IPS DF 4.7 (cell line): Measurements from ENCODE around the gene PLAU.
"Not testable (repeated sequence)": the region's sequence is repeated elsewhere in the genome, so short reads cannot be mapped to it uniquely, and the experiment has no call there.

Source experiments
- DNase-seq: peaks from one replicate; pipeline ENCODE4 v3.0.0-alpha.2; 2013; ENCODE audit warnings: low spot score; ENCODE audit errors: extremely low read depth

Gene PLAU

DNA sequence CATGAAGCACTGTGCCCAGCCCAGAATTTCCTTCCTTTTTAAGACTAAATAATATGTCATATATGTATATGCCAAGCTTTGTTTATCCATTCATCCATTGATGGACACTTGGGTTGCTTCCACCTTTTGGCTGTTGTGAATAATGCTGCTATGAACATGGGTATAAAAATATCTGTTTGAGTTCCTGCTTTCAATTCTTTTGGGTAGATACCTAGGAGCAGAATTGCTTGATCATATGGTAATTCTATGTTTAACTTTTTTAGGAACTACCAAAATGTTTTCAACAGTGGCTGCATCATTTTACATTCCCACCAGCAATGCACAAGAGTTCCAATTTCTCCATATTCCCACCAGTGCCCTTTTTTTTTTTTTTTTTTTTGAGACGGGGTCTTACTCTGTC, 13.2 kb upstream of the PLAU start:
- DNase-seq: no peak

DNA sequence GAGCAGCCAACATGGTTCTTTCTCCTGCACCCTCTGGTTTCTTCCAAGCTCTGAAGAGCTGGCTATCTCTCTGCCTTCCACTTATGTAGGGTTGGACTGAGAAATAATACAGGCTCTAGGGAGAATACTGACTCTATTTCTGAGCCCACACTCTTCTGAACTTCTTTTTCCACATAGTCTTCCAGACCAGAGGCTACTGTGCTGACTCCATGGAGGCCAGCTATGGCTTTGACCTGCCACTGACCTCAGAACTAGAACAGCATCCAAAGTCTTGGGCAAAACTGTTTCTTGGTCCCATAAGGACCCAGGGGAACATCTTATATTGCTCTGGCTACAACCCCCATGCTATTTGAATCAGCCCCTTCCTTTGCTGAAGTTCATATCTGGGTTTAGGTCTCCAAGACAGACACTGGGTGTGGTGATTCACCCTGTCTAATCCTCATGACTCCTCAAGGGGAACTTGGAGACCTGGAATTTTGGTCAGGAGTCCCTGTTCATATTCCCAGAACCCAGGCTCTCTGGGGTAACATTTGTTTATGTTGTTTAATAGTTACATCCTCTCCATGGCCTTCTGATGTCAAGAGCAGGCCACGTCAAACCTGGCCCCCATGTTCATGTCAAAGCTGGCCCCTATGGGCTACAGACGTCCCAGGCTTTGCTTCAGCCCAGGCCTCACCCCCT, 12.1 kb upstream of the PLAU start:
- no peak for DNase-seq

DNA sequence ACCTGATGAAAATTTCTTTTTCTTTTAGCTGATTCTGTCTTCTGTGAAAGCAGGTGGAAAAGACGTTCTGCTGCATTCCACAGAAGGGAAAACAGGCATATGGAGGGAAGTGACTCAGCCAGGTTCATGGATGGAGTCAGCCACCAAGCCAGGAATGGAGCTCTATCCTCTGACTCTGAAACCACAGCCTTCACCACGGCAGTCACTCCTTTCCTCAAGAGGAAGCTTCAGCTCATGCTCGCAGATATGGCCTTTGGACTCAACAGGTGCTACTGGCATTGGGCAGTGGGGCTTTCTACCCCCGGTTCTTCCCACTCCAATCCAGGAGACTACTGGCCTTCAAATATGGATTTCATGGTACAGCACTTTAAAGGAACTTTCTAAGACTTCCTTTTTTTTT, 11.5 kb upstream of the PLAU start:
- no peak for DNase-seq

DNA sequence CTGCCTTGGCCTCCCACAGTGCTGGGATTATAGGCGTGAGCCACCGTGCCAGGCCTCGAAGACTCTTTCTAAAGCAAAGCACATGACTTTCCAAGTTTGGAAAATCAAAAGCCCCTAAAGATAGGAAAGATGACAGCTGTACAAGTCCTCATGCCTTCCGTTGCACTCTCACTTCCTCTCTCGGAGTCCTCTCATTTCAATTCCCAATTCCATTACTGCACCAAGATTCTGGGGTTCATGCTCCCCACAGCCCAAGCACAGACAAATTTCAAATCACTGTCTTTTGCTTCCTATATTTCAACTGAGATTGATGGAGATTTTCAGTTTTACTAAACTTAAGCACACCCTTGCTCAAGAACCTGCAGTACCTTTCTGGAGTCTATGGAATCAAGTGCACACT, 10.9 kb upstream of the PLAU start:
- DNase-seq: no peak

DNA sequence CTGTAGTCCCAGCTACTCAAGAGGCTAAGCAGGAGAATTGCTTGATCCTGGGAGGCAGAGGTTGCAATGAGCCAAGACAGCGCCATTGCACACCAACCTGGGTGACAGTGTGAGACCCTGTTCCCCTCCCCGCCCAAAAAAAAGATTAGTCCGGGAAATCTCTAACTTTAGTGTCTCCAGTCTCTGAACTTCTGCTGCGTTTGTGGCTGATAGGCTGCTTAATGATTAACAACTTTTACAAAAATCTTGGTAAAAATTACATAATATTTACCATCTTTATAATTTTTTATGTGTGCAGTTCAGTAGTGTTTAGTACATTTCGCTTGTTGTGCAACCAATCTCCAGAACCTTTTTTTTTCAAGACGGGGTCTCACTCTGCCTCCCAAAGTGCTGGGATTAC, 9.7 kb upstream of the PLAU start:
- no peak for DNase-seq

DNA sequence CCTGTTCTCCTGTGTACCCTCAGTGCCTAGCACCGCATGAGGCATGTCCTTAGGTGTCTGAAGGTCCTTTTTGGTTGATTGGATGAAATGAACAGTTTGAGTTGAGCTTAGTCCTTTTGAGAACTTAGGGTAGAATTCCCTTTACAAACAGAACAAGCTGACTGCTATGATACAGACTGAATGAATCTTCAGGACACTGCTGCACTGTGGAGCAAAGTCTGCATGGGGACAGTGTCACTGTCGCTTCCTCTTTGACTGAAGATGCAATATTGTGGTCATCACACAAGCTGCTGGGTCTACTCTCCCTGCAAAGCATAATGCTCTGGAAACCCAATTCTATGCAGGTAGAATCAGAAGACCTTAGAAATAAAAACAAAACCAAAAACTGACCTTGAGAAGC, 8.6 kb upstream of the PLAU start:
- no peak for DNase-seq

DNA sequence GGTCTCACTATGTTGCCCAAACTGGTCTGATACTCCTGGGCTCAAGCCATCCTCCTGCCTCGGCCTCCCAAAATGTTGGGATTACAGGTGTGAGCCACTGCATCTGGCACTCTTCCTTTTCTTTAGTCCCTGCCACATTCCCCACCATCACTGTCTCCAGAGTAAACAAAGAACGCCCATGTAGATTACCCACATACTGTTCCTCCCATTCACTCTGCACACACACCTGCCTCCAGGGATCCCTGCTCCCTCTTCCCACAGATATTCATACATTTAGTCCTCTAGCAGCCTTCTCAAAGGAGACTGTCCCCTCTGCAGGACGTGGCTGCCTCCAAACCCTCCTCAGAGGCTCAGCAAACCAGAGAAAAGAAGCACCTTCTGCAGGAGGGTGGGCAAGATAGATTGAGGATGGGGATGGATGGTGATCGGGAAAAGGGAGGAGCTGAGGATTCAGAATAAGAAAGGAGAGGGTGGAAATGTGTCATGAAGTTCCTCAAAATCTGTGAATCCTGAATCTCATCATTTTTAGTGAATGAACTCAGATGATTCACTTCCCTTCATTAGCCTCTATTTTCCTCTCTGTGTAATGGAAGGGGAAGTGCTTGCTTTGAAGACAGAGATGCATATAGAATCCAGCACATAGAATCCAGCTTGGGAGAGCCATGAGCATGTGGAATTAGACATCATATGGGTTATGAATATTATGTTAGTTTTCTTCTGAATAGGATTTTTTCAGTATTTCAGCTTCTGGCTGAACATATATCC, 5.5 kb upstream of the PLAU start:
- DNase-seq: no peak

DNA sequence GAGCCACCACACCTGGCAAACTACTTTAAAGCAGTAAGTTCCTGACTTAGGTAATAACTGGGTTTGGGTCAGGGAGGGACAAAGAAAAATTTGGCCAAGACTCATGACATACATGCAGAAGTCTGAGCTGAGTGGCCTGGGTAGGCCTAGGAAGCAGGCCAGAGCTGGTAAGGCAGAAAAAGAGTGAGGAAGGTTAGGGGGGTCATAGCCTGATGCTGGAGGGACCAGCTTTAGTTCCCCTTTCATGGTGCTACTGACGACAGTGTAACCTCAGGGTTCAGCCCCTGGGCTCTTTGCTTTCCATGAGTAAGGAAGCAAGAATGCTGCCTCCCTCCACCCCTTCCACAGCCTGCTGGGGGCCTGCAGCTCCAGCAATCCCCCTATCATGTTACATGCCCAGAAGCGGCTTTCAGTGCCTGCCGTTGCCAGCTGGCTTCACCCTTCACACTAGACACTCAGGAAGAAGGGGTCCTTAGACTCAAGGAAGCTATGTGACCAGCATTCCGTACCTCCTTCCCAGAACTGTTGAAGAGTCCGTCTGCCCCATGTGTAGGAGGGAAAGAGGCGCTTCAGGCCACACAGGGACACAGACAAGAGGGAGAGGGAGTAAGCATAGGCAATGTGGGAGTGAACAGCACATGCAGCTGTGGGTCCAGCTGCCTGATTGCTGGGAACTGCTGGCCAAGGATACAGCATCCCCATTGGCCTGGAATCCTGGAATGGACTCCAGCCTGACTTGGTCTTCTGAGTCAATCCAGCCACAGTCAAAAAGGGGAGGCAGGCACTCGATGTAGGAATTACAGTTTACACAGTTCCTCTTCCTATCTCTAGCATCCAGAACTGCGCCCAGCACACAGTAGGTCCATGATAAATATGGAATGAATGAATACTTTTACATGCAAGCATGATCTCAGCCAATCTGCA, 4.1 kb upstream of the PLAU start:
- DNase-seq: no peak

DNA sequence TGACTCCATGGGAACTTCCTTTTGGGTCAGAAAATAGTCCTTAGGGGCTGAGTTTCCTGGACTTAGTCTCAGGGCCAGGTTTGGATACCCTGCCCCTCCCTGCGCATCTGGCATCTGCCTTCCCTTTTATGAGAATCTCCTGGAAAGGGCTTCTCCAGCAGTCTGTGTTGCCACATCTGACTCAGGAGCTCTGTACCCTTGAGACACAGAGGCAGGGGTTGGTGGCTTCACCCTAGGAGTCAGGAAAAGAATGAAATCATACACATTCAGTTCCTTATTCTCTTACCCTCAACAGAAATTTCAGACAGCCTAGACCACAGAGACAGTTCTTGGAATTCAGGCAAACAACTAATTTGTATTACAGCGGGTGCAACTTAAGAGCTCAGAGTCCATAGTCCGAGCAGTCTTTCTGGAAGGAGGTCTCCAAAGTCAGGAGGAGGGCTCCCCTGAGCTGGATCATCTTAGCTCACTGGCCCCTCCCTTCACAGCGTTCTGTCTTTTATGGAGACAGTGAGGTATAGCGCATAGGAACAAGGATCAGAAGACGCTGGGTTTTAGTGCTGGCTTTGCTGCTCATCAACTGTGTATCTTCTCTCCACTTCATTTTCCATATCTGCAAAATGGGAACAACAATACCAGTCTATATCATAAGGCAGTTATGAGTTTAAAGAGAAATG, 3.0 kb upstream of the PLAU start:
- DNase-seq: no peak

DNA sequence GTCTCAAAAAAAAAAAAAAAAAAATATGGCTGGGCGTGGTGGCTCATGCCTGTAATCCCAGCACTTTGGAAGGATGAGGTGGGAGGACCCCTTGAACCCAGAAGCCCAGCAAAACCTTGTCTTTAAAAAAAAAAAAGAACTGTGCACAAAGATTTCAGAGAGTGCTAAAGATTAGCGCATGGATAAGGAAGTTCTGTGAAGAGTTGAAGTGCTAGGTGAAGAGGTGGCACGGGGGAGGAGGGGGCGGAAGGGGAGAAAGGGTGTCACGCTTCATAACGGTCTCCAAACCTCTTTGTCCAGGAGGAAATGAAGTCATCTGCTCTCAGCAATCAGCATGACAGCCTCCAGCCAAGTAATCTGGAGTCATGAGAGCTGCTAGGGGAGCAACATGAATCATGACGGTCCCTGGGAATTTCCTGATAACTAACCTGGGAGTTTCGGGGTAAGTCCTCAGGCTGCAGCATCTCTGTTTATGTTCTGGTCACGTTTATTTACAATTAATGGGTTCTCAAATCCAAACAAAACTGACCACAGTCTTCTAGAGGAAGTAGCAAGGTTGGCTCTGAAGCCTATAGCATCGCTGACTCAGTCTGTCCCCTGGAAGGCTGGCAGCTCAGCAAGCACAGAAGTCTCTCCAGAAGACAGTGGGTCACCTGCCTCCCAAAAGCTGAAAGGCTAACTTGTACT, 1.9 kb upstream of the PLAU start:
- DNase-seq: no peak

DNA sequence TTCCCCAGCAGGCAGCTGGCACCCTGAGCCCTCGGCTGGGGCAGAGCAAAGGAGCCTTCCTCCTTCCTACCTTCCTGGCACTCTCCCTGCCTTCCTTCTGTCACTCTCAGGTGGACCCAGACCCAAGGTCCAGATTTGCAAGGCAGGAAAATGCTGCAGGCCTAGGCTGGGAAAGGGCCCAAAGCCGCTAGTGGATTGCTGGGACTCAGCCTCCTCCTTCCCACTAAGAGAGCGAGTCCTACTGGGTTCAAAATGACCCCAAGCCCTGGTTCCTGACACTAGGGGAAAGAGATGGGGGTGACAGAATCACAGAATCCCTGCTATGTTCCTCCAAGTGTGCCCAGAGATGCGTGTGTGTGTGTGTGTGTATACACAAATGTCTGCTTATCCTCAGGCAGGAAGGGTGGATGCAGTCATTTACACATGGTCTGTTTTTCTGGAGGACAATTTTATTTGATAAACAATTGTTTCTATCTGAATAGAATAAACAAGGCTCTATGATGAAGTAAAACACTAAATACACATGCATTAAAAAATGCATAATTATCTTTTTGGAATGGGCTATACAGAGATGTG, 1.3 kb upstream of the PLAU start:
- no peak for DNase-seq

DNA sequence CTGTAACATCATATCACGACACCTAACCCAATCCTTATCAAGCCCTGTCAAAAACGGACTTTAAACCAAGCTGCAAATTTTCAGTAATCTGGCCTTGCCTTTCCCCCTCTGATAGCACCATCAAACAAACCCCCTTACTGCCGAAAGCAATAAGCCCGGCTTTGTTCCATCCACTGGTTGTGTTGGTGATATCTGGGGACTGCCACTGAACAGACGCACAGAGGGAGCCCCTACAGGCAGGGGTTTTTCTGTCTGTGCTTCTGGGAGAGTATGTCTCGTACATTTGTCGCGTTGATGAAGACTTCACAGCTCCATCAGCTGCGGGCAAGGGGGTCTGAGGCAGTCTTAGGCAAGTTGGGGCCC, 550 bp upstream of the PLAU start:
- DNase-seq: no peak

DNA sequence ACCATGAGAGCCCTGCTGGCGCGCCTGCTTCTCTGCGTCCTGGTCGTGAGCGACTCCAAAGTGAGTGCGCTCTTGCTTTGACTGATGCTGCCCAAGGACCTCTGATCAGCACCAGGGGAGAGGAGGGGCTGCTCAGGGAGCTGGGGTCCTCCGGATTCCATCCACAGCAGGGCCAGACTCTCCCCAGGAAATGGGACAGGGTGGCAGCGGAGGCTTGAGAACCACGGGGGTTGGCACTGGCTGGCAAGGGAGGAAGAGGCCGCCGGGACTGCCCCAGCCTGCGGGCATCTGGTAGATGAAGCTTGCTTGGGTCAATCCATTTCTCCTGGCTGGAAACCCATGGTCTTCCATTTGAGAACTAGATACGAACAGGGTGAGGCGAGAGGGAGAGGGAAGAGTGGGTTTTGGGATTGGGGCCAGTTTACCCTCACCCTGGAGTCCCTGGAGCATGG, 647 bp downstream of the PLAU start:
- no peak for DNase-seq

DNA sequence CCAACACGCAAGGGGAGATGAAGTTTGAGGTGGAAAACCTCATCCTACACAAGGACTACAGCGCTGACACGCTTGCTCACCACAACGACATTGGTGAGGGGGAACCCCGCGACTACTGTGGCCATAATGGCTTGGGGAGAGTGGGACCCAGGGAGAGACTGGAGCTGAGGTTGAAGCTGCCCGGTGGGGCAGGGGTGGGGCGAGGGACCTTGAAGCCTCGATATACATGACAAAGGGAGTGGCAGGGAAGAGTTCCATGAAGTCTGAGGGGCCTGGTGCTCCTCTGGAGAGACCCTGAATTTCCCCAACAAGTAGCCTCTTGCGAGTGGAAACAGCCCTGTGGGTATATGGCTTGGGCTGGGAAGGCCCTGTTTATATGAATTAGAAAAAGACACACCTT, 3.1 kb downstream of the PLAU start:
- DNase-seq: no peak

DNA sequence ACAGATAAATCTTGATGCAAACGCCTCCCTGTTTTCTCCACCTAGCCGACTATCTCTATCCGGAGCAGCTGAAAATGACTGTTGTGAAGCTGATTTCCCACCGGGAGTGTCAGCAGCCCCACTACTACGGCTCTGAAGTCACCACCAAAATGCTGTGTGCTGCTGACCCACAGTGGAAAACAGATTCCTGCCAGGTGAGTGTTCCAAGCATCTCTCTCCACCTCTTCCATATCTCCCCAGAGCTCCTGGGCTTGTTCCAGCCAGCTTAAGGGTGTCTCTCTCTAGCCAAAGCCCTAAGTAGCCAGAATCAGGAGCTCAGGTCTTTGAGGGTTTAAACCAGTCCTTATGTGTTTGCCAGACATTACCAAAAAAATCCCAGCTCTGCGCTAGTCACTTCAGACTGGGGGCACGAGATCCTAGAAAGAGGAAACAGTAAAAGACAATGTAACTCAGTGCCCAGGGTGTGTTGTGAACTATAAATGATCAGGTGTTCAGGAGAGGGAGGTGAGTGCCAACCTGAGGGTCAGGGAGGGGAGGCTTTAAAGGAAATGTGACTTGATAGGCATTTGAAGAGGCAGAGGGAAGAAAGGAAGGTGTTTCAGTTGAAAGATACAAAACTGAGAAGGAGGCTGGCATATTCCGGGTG, 4.4 kb downstream of the PLAU start:
- no peak for DNase-seq

DNA sequence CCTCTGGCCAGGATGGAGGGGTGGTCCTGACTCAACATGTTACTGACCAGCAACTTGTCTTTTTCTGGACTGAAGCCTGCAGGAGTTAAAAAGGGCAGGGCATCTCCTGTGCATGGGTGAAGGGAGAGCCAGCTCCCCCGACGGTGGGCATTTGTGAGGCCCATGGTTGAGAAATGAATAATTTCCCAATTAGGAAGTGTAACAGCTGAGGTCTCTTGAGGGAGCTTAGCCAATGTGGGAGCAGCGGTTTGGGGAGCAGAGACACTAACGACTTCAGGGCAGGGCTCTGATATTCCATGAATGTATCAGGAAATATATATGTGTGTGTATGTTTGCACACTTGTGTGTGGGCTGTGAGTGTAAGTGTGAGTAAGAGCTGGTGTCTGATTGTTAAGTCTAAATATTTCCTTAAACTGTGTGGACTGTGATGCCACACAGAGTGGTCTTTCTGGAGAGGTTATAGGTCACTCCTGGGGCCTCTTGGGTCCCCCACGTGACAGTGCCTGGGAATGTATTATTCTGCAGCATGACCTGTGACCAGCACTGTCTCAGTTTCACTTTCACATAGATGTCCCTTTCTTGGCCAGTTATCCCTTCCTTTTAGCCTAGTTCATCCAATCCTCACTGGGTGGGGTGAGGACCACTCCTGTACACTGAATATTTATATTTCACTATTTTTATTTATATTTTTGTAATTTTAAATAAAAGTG, 6.0 kb downstream of the PLAU start:
- no peak for DNase-seq

DNA sequence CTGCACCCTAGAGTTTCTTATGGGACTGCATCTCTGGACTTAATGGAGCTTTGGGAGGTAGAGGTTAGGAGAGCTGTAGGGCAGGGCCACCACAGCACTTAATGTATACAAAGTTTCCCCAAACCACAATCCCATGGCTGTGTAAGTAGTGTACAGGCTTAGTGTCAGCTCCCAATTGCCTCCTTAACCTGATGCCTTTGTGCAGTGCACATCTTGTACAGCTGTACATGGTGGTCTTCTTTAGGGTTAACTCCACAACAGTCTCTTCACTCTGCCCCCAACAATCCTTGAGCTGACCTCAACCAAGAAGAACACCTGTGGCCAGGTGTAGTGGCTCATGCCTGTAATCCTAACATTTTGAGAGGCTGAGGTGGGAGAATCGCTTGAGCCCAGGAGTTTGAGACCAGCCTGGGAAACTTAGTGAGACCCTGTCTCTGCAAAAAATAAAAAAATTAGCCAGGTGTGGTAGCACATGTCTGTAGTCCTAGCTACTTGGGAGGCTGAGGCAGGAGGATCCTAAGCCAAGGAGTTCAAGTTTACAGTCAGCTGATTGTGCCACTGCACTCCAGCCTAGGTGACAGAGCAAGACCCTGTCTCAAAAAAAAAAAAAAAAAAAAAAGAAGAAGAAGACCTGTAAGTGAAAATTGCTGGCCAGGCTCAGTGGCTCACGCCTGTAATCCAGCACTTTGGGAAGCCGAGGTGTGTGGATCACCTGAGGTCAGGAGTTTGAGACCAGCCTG, 6.8 kb downstream of the PLAU start:
- DNase-seq: no peak

DNA sequence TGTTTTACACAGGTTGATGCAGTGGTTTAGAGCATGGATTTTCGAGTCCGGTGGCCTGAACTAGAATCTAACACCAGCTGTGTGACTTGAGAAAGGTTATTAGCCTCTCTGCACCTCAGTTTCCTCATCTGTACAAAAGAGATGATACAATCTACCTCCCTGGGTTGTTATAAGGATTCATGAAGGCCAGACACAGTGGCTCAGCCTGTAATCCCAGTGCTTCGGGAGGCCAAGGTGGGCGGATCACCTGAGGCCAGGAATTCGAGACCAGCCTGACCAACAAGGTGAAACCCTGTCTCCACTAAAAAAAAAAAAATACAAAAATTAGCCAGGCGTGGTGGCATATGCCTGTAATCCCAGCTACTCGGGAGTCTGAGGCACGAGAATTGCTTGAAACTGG, 8.5 kb downstream of the PLAU start:
- not testable (repeated sequence) for DNase-seq

DNA sequence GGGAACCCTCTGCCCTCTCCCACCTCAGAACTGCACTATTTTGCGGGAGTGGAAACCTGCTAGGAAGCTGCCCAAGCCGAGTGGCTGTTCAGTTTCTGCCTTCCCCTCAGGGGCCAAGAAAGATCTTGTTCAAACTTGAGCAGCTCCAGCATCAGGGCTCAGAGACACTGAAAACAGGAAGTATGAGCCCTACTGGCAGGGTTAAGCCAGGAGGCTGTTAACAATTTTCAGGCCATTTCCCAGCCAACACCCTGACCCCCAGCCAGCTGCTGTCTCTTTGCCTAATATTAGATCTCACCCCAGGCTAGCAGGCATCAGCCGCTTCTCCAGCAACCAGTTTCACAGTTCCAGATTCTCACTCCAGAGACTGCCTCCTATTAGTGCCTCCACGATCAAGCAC, 9.2 kb downstream of the PLAU start:
- no peak for DNase-seq
